Activated T-helper 1 cell treated with Interleukin-2 at 50 U/mL for 16 hours (primary cell): ENCODE data around the gene ERGIC2.
"Not testable (repeated sequence)": the region's sequence is repeated elsewhere in the genome, so short reads cannot be mapped to it uniquely, and the experiment has no call there.

Experiments used
- DNase-seq: peaks from one replicate; pipeline ENCODE4 v3.0.0-alpha.2; 2020; ENCODE audit warnings: low read depth

The ERGIC2 gene

DNA sequence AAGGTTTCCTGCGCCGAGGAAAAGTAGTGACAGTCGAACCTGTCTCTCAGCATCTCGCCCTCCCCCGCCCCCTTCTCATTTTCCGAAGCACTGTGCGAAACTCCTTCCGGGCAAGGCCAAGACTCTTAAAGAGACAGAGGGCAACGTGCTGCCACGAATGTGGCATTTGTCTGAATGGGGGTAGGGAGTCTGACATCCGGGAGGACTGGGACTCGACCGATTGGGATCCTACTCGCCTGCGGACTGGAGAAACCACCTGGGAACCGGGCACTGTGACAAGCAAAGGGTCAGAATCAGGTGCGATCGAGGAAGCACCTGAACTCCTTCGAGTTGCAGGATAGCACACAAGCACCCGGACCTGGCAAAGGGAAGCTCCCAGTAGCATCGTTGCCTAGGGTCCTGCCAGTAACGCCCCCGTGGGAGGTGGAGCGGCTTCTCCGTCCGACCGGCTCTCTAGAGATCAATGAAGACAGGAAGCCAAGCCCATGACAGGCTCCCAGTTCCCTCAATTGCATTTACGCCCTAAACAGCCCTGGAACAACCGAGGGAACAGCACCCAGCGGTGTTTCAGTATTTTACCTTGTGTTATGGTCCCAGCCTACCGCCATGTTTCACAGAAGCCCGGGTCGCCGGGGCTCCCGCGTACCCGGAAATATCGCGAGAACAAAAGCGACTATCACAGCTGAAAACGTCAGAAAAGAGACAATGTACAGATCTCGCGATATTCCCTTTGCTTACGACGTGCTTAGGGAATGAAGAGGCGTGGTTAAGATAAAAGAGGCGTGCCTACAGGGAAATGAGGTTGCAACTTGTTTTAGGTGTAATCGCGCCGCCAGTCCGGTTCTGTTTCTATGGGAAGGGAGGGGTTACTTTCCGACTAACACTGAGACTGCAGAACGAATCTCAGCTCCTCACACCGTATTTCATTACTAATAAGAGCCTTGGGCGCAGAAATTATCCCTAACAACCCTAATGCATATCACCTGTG, at the start of gene ERGIC2:
Gene ERGIC2, minus strand, starts transcription at position 637 of the 988 bp plus-strand sequence. CDS start 9,539 bp downstream, outside the sequence.
- DNase-seq: peak; percentile 79

- DNase-seq: no peak
Observed at GRCh38 chr12:29430716-29431044, 49.7 kb upstream of the ERGIC2 start.

DNA sequence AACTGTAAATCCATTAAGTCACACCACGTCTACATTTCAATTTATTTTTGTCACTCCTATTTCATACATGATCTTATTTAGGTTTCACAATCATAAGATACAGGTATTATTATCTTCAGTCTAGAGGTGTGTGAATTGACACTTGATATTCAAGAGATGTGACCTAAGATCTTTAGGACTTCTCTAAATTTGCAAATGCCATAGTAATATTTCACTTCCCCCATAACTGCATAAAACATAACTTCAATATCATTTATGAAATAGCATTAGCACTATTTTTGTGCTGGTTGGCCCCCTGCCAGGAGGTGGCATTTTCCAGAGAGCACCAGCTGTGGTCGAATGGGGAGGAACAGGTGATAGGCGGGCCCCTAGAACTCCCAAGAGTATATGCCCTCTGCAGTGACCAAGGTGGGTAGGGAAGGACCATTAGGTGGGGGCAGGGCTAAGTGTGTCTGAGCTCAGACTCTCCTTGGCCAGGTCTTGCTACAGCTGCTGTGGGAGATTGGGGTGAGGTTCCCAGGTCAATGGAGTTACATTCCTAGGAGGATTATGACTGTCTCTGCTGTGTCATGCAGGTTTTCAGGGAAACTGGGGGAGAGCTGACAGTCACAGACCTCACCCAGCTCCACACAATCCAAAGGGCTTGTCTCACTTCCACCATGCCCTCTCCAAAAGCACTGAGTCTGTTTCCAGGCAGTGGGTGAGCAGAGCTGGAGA, 49.2 kb upstream of the ERGIC2 start:
- DNase-seq: no peak

- DNase-seq: no peak
Observed at GRCh38 chr12:29428633-29429032, 47.7 kb upstream of the ERGIC2 start.

- DNase-seq: no peak
Observed at GRCh38 chr12:29427964-29428363, 47.0 kb upstream of the ERGIC2 start.

GRCh38 chr12:29426498-29426897, 45.5 kb upstream of the ERGIC2 start:
- DNase-seq: no peak

DNA sequence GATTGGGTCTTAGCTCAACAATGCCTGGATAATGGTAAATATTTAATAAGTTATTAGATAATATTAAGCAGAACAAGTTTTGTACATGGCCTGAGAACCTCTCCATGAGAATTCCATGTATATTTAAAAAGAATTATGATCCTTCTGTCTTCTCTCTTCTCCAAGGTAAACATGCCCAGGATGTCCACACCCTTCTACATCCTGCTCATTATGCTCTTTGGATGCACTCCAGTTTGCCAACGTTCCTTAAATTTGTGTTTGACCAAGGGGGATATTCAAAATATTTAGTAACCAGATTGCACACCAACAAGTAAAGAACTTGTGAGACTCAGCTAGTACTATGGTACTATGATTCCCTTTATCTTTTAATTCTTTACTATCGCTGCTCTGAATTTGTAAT, 44.8 kb upstream of the ERGIC2 start:
- DNase-seq: no peak

- DNase-seq: no peak
Observed at GRCh38 chr12:29416748-29417147, 35.8 kb upstream of the ERGIC2 start.

DNA sequence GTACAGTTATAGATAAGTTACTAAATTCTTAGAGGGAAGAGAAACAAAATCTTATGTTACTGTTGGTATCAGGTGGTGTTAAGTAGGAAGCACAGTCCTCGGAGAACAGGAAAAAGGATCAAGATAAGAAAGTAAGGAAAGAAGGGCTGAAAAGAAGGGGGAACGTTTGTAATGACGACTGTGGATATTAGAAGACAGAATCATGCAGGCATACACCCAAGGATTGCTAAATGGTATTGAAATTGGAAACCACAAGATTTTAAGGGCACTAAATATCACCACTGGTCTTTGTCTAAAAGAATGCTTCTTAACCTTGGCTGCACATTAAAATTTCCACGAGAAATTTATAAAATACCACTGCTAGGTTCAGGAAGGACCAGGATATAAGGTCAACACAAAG, 34.1 kb upstream of the ERGIC2 start:
- no peak for DNase-seq

GRCh38 chr12:29414368-29414767, 33.4 kb upstream of the ERGIC2 start:
- no peak for DNase-seq

- no peak for DNase-seq
Observed at GRCh38 chr12:29405561-29405960, 24.6 kb upstream of the ERGIC2 start.

DNA sequence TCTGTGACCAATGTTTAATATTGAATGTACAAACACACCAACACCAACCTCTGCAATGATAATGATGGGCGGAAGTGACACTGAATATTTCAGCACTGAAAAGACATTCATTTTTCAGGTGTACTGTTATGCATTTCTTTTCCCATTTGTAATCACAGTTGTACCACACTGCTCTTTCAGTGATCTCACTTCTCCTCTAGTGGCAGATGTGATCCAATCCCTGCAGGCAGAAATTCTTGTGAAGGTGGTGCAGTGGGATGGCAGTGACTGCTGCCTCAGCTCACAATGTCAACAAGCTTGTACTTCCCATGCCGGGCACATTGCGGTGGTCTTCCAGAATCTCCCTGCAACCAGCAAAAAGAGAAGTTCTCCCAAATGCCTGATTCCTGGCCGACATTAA, 23.0 kb upstream of the ERGIC2 start:
- no peak for DNase-seq

GRCh38 chr12:29402437-29402836, 21.5 kb upstream of the ERGIC2 start:
- DNase-seq: no peak

GRCh38 chr12:29398495-29398894, 17.5 kb upstream of the ERGIC2 start:
- DNase-seq: no peak

- no peak for DNase-seq
Observed at GRCh38 chr12:29396774-29397173, 15.8 kb upstream of the ERGIC2 start.

GRCh38 chr12:29395356-29395755, 14.4 kb upstream of the ERGIC2 start:
- DNase-seq: no peak

GRCh38 chr12:29390419-29390818, 9.4 kb upstream of the ERGIC2 start:
- DNase-seq: peak; percentile 20

GRCh38 chr12:29389295-29389919, 8.4 kb upstream of the ERGIC2 start:
- DNase-seq: no peak

- not testable (repeated sequence) for DNase-seq
Observed at GRCh38 chr12:29386084-29386680, 5.2 kb upstream of the ERGIC2 start.

GRCh38 chr12:29385194-29385593, 4.2 kb upstream of the ERGIC2 start:
- not testable (repeated sequence) for DNase-seq

DNA sequence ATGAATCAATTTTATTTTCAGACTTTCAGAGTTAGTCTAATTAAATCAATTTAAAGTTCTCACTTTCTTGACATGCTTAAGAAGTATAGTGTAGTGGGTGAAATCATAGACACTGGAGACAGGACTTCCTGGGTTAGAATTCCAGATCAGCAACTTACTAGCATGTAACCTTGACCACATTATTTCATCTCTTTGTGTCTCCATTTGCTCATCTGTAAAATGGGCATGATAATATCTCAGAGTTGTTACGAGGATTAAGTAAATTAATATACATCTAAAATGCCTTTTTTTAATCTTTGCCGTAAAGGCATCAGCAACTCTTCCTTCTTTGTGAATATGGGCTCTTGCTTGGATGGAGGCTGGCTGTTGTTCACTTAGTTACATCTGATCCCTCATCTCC, 1.3 kb upstream of the ERGIC2 start:
- DNase-seq: no peak

DNA sequence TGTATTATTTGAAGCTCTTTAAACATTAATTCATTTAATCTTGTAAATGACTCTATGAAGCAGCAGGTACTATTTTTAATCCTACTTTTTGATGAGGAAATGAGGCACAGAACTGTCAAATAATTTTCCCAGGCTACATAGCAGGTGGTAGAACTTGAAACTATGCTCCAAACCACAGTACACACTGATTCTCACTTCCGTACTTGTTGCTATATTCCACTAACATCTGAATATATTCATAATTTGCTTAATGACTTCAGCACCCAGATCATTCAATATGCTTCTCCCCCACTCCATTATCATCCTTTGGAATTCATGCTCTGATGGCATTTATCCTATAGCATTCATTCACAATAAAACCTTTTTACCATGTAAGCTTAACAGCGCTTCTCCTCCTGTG, 4.9 kb downstream of the ERGIC2 start:
- no peak for DNase-seq
